ENCODE data around the gene MFNG.

MFNG gene

GRCh38 chr22:37510091-37510490 lies 23.9 kb upstream of the MFNG start:
- no peak for TF ChIP-seq CTCF (IDR thresholded peaks at IDR 0.05; ENCODE audit: insufficient read depth, low read length)
- TF ChIP-seq GABPA (IDR thresholded peaks at IDR 0.05; ENCODE audit: low read depth): no peak
- no peak for TF ChIP-seq SPI1 (IDR thresholded peaks at IDR 0.05; ENCODE audit: borderline replicate concordance, low read depth)
- no peak overlapping the region for H3K4me3 ChIP-seq (replicated peaks; ENCODE audit: insufficient read depth, low read length)
- no peak for DNase-seq (ENCODE audit: low read depth in 1 of 2, low spot score in 1 of 2)
- H3K27ac ChIP-seq (replicated peaks): no peak overlapping the region
- H3K27me3 ChIP-seq (ENCODE audit: insufficient read depth, poor library complexity, severe bottlenecking): no peaks in the 10 kb centered on the region

GRCh38 chr22:37509059-37509860 lies 23.1 kb upstream of the MFNG start:
- Histone ChIP-seq H3K27ac (replicated peaks) (no peak overlapping the region), H3K27me3 (ENCODE audit: insufficient read depth, poor library complexity, severe bottlenecking) (no peaks in the 10 kb centered on the region), H3K4me3 (replicated peaks; ENCODE audit: insufficient read depth, low read length) (no peak overlapping the region)
- TF ChIP-seq REST (IDR thresholded peaks at IDR 0.05; ENCODE audit: insufficient replicate concordance, low read depth) (no peak), GABPA (IDR thresholded peaks at IDR 0.05; ENCODE audit: low read depth) (no peak), POLR2AphosphoS5 (IDR thresholded peaks at IDR 0.05; ENCODE audit: low read depth) (no peak), CTCF (IDR thresholded peaks at IDR 0.05; ENCODE audit: insufficient read depth, low read length) (no peak), SPI1 (IDR thresholded peaks at IDR 0.05; ENCODE audit: borderline replicate concordance, low read depth) (no peak)
- DNase-seq (ENCODE audit: low read depth in 1 of 2, low spot score in 1 of 2): no peak

GRCh38 chr22:37508431-37508992 lies 22.3 kb upstream of the MFNG start:
- H3K27me3 ChIP-seq (ENCODE audit: insufficient read depth, poor library complexity, severe bottlenecking): no peaks in the 10 kb centered on the region
- TF ChIP-seq CTCF (IDR thresholded peaks at IDR 0.05; ENCODE audit: insufficient read depth, low read length) (no peak), SPI1 (IDR thresholded peaks at IDR 0.05; ENCODE audit: borderline replicate concordance, low read depth) (no peak), GABPA (IDR thresholded peaks at IDR 0.05; ENCODE audit: low read depth) (no peak), REST (IDR thresholded peaks at IDR 0.05; ENCODE audit: insufficient replicate concordance, low read depth) (no peak), POLR2AphosphoS5 (IDR thresholded peaks at IDR 0.05; ENCODE audit: low read depth) (no peak)
- no peak overlapping the region for H3K27ac ChIP-seq (replicated peaks)
- no peak for DNase-seq (ENCODE audit: low read depth in 1 of 2, low spot score in 1 of 2)
- H3K4me3 ChIP-seq (replicated peaks; ENCODE audit: insufficient read depth, low read length): no peak overlapping the region

All from HL-60 (cell line).